ENCODE data around the gene SARDH.
"Not testable (repeated sequence)": the region's sequence is repeated elsewhere in the genome, so short reads cannot be mapped to it uniquely, and the experiment has no call there.

The SARDH gene

GRCh38 chr9:133641861-133642595 lies 96.1 kb downstream of the SARDH start:
- DNase-seq, result no peak

- no peak for DNase-seq
Measured at GRCh38 chr9:133641396-133641655, 96.8 kb downstream of the SARDH start.

- no peak for DNase-seq
Measured at GRCh38 chr9:133640580-133641395, 97.4 kb downstream of the SARDH start.

GRCh38 chr9:133640160-133640559 lies 98.0 kb downstream of the SARDH start:
- DNase-seq, result no peak

- DNase-seq, result no peak
Measured at GRCh38 chr9:133639613-133640012, 98.5 kb downstream of the SARDH start.

GRCh38 chr9:133638711-133639110 lies 99.4 kb downstream of the SARDH start:
- no peak for DNase-seq

GRCh38 chr9:133638076-133638475 lies 100.1 kb downstream of the SARDH start:
- DNase-seq, result no peak

GRCh38 chr9:133637451-133638055 lies 100.6 kb downstream of the SARDH start:
- DNase-seq, result no peak

- DNase-seq, result no peak
Measured at GRCh38 chr9:133636902-133637301, 101.2 kb downstream of the SARDH start.

GRCh38 chr9:133635533-133636531 lies 102.3 kb downstream of the SARDH start, which contains the start of gene DBH:
TSS of gene DBH (plus strand) at chr9:133636363. CDS start at chr9:133636372, 9 bp downstream.
- DNase-seq, result no peak

GRCh38 chr9:133635098-133635497 lies 103.1 kb downstream of the SARDH start:
- no peak for DNase-seq

- DNase-seq, result no peak
Measured at GRCh38 chr9:133634081-133634691, 104.0 kb downstream of the SARDH start.

- DNase-seq, result no peak
Measured at GRCh38 chr9:133633681-133634080, 104.5 kb downstream of the SARDH start.

GRCh38 chr9:133632806-133633680 lies 105.1 kb downstream of the SARDH start:
- no peak for DNase-seq

- no peak for DNase-seq
Measured at GRCh38 chr9:133631111-133631510, 107.0 kb downstream of the SARDH start.

GRCh38 chr9:133629221-133630110 lies 108.7 kb downstream of the SARDH start:
- DNase-seq, result no peak

GRCh38 chr9:133628766-133629165 lies 109.4 kb downstream of the SARDH start:
- DNase-seq, result no peak

- no peak for DNase-seq
Measured at GRCh38 chr9:133627341-133627740, 110.8 kb downstream of the SARDH start.

- not testable (repeated sequence) for DNase-seq
Measured at GRCh38 chr9:133626008-133626407, 112.1 kb downstream of the SARDH start.

GRCh38 chr9:133622555-133622954 lies 115.6 kb downstream of the SARDH start:
- no peak for DNase-seq

Data from HCEC 1CT (cell line).